GM12878 (cell line): Measurements from ENCODE around the gene PRKCE. TPM values are rescaled to one million over a fixed set of nuclear protein-coding genes. Genes with fewer than 3 reads are reported as not detected.

Source experiments
- ATAC-seq: fragments of 200-7000 bp; cut with Tn5 transposase; 3 replicates; pipeline ENCODE4 v1.9.1; 2020; ENCODE audit warnings: mild to moderate bottlenecking, moderate library complexity
- BruUV-seq: library from RNA; stranded (reverse); fragments of 400-500 nt; replicated peaks from 2 replicates; lab custom pipeline; 2021; lab: Mats Ljungman, UMichigan
- CTCF ChIA-PET: fragments of 300-600 bp; sonication (Branson Sonifier 250); formaldehyde crosslinking; extraction: SDS; loops from one replicate; lab custom pipeline; 2021; ENCODE audit warnings: inconsistent platforms; lab: Yijun Ruan, JAX
- POLR2A ChIA-PET: fragments of 350-600 bp; formaldehyde crosslinking; extraction: SDS; loops from one replicate; lab custom pipeline; 2021; ENCODE audit warnings: inconsistent platforms; lab: Charles Lee
- RAD21 ChIA-PET: fragments of 300-600 bp; sonication (Branson Sonifier 250); formaldehyde crosslinking; loops from one replicate; lab custom pipeline; 2023; ENCODE audit warnings: antibody characterized with exemption; ENCODE audit not compliant: unreplicated experiment; lab: Charles Lee
- SMC1A ChIA-PET: fragments of 300-600 bp; sonication (Branson Sonifier 250); formaldehyde crosslinking; loops from one replicate; lab custom pipeline; 2023; ENCODE audit not compliant: unreplicated experiment, uncharacterized antibody; lab: Charles Lee
- DNase-seq: peaks from one replicate; pipeline ENCODE4 v3.0.0-alpha.2; 2011; ENCODE audit warnings: low read depth, low spot score
- FAIRE-seq: peaks from 3 replicates; lab custom pipeline; 2011; peaks lifted over from hg19 to GRCh38; lab: Jason Lieb, UNC
- H2AFZ ChIP-seq: 2 replicates; pipeline ENCODE4 v1.6.0; 2011; ENCODE audit warnings: low read depth, low read length, control low read depth; ENCODE audit not compliant: control insufficient read depth
- H3K27ac ChIP-seq: 2 replicates; pipeline ENCODE4 v1.5.1; 2011; ENCODE audit warnings: control low read depth; ENCODE audit not compliant: control insufficient read depth, insufficient read depth
- H3K27me3 ChIP-seq, 2 experiments: replicated peaks in 1 of 2; 2 replicates each; pipeline versions ENCODE4 v1.6.0 to v1.6.1; 2011; ENCODE audit warnings: low read length in 1 of 2; ENCODE audit not compliant: control insufficient read depth in 2 of 2, insufficient read depth in 2 of 2
- H3K36me3 ChIP-seq, 2 experiments: 2 replicates each; pipeline ENCODE4 v1.5.1; 2011; ENCODE audit warnings: low read length in 1 of 2; ENCODE audit not compliant: control insufficient read depth in 2 of 2, insufficient read depth in 2 of 2
- H3K4me1 ChIP-seq: 2 replicates; pipeline ENCODE4 v1.6.1; 2011; ENCODE audit warnings: mild to moderate bottlenecking, low read length, moderate library complexity, mixed read lengths; ENCODE audit not compliant: control insufficient read depth, insufficient read depth
- H3K4me2 ChIP-seq: 2 replicates; pipeline ENCODE4 v1.6.0; 2011; ENCODE audit warnings: control low read depth; ENCODE audit not compliant: control insufficient read depth, insufficient read depth
- H3K4me3 ChIP-seq: fragments of 200-600 bp; sonication (generic); 2 replicates; pipeline ENCODE4 v1.5.1; 2016
- H3K79me2 ChIP-seq: 2 replicates; pipeline ENCODE4 v1.6.0; 2011; ENCODE audit warnings: low read length; ENCODE audit not compliant: control insufficient read depth, insufficient read depth
- H3K9ac ChIP-seq: 2 replicates; pipeline ENCODE4 v1.8.0; 2011; ENCODE audit warnings: low read length, control low read depth, mixed read lengths; ENCODE audit not compliant: control insufficient read depth, insufficient read depth
- H3K9me3 ChIP-seq: replicated peaks from 3 replicates; pipeline ENCODE4 v1.5.1; 2011; ENCODE audit warnings: mild to moderate bottlenecking, low read length; ENCODE audit not compliant: control insufficient read depth, insufficient read depth
- H4K20me1 ChIP-seq: 2 replicates; pipeline ENCODE4 v1.6.0; 2011; ENCODE audit not compliant: control insufficient read depth, insufficient read depth
- ATF7 ChIP-seq: fragments of 450-650 bp; IDR thresholded peaks from 2 replicates; pipeline ENCODE4 v1.6.1; 2016; ENCODE audit warnings: low read depth, mild to moderate bottlenecking
- CEBPZ ChIP-seq: fragments of 150-350 bp; IDR thresholded peaks from 2 replicates; pipeline ENCODE4 v1.6.1; 2016; ENCODE audit warnings: low read depth, low read length
- RB1 ChIP-seq: fragments of 450-650 bp; formaldehyde crosslinking; IDR thresholded peaks from 2 replicates; pipeline ENCODE4 v1.6.1; 2017; ENCODE audit warnings: mild to moderate bottlenecking, borderline replicate concordance
- REST ChIP-seq: IDR thresholded peaks from 2 replicates; pipeline ENCODE4 v1.6.1; 2012; ENCODE audit warnings: mild to moderate bottlenecking, low read depth, low read length
- WGBS: methylation state at CpG from one replicate; pipeline ENCODE4 v1.1.6; 2016; ENCODE audit warnings: low lambda C conversion rate; ENCODE audit not compliant: insufficient replicate concordance, insufficient coverage; ENCODE audit errors: missing lambda C conversion rate; 5-methylcytosine and 5-hydroxymethylcytosine counted together
- in situ Hi-C: fragments of 300-500 bp; cut with MboI; formaldehyde crosslinking; loops from 9 replicates; pipeline ENCODE4 v1.14.3; 2018; ENCODE audit warnings: mixed read lengths
- intact Hi-C: fragments of 100-400 bp; cut with micrococcal nuclease; formaldehyde crosslinking; loops from one replicate; pipeline ENCODE4 v1.14.2; 2022; ENCODE audit not compliant: unreplicated experiment
- polyA plus RNA-seq, 11 experiments: library from polyadenylated mRNA; depleted of rRNA in 4 of 11; unstranded in 6 of 11; stranded (reverse) in 5 of 11; fragments of >200 nt; fragmentation: Nextera tagmentation in 4 of 11; fragmentation: Illumina TruSeq in 1 of 11; extraction: Ambion mirVana in 4 of 11; extraction: Trizol in 1 of 11; gene quantifications; 1 replicate in 1 of 11; 2 replicates in 10 of 11; pipeline versions ENCODE4 v1.2.1 to v1.2.3, GENCODE V29; 2011 to 2016; ENCODE audit warnings: inconsistent platforms in 2 of 11, missing spikeins in 2 of 11, low read depth in 1 of 11
- total RNA-seq, 4 experiments: library from RNA; depleted of rRNA in 3 of 4; stranded (reverse); fragments of >200 nt in 3 of 4; fragmentation: Illumina TruSeq in 1 of 4; extraction: Trizol in 1 of 4; gene quantifications; 2 replicates each; pipeline versions ENCODE4 v1.2.1 to v1.2.3, GENCODE V29; 2013 to 2021

PRKCE gene
- total and polyA plus RNA-seq, 10 of the 15 experiments (the other 5 are each of a cell fraction or from before 2014, with no cell fraction given): 2.6 to 28.2 (median 11.3) TPM

GRCh38 chr2:45879936-45880335 is 228.5 kb downstream of the PRKCE start:
- H3K4me1 ChIP-seq: peaks cover 9% of the 10 kb centered on the region
- POLR2A ChIA-PET: interaction anchor here (1.5 to 2.9 kb wide), 3 partner anchors 9 to 39 kb away, joined by 3 to 19 read pairs (median 7); no protein-coding TSS in a partner anchor
- TF ChIP-seq RB1: no peak
- TF ChIP-seq, all 136 proteins: peak for 0
- ChIA-PET RAD21 (interaction anchor here (1.1 to 2.8 kb wide), 5 partner anchors 9 to 56 kb away, joined by 4 to 20 read pairs (median 5); no protein-coding TSS in a partner anchor), CTCF (interaction anchor here (0.7 to 3.6 kb wide), 8 partner anchors 9 to 578 kb away, joined by 3 to 17 read pairs (median 4); no protein-coding TSS in a partner anchor), SMC1A (interaction anchor here (0.7 to 2.1 kb wide), 10 partner anchors 8 to 105 kb away, joined by 3 to 24 read pairs (median 3); no protein-coding TSS in a partner anchor)
- no TSS peak for BruUV-seq
- WGBS: 86% methylated on average over 2 of the region's 2 CpGs
- no peak overlapping the region for H3K27ac ChIP-seq
- H4K20me1 ChIP-seq: no peaks in the 10 kb centered on the region
- DNase-seq (no peak), FAIRE-seq (no peak), ATAC-seq (no peak)
- no peak overlapping the region for H3K9ac ChIP-seq
- no peak overlapping the region for H2AFZ ChIP-seq
- H3K27me3 ChIP-seq: no peaks in the 10 kb centered on the region
- H3K36me3 ChIP-seq: peaks cover 0 to 4% of the 10 kb centered on the region in 2 experiments; a peak in 1 of 4 replicates
- intact Hi-C loops (no loop called here), in situ Hi-C loops (no loop called here)
- H3K79me2 ChIP-seq: no peaks in the 10 kb centered on the region
- no peak overlapping the region for H3K4me3 ChIP-seq
- H3K9me3 ChIP-seq: peaks cover 3% of the 10 kb centered on the region; the same call in 2 of the 3 replicates
- no peak overlapping the region for H3K4me2 ChIP-seq

GRCh38 chr2:45881970-45882581 is 230.6 kb downstream of the PRKCE start:
- FAIRE-seq (no peak), ATAC-seq (peak; percentile 47), DNase-seq (no peak)
- BruUV-seq: no TSS peak
- H3K9me3 ChIP-seq: no peaks in the 10 kb centered on the region; the same call in 1 of the 3 replicates
- in situ Hi-C loops: no loop called here
- RAD21 ChIA-PET: interaction anchor here (0.5 to 1.3 kb wide), 6 partner anchors 10 to 54 kb away, joined by 3 to 6 read pairs (median 3); no protein-coding TSS in a partner anchor
- POLR2A ChIA-PET: interaction anchor here (0.6 to 1.3 kb wide), 3 partner anchors 19 to 39 kb away, joined by 3 to 4 read pairs (median 3); no protein-coding TSS in a partner anchor
- H3K79me2 ChIP-seq: no peaks in the 10 kb centered on the region
- H3K4me2 ChIP-seq: no peak overlapping the region
- no peak overlapping the region for H3K4me3 ChIP-seq
- H3K4me1 ChIP-seq: peaks cover 12% of the 10 kb centered on the region
- SMC1A ChIA-PET: interaction anchor here (0.9 to 11.4 kb wide), 9 partner anchors 9 to 152 kb away, joined by 3 to 224 read pairs (median 4); no protein-coding TSS in a partner anchor
- CTCF ChIA-PET: interaction anchor here (0.8 to 1.4 kb wide), 4 partner anchors 14 to 239 kb away, joined by 3 to 5 read pairs (median 4); no protein-coding TSS in a partner anchor
- H3K27ac ChIP-seq: no peak overlapping the region
- H2AFZ ChIP-seq: no peak overlapping the region
- intact Hi-C loops: no loop called here
- no peaks in the 10 kb centered on the region for H3K27me3 ChIP-seq
- peaks cover 0 to 4% of the 10 kb centered on the region in 2 experiments; a peak in 1 of 4 replicates for H3K36me3 ChIP-seq
- TF ChIP-seq CEBPZ (no peak), REST (no peak), ATF7 (peak; percentile 68)
- no peak overlapping the region for H3K9ac ChIP-seq
- WGBS: 54% methylated on average over 7 of the region's 7 CpGs
- H4K20me1 ChIP-seq: no peaks in the 10 kb centered on the region
